ENCODE measurements around the gene ITGB3.

Gene ITGB3

GRCh38 chr17:47212458-47212857, 41.2 kb upstream of the ITGB3 start:
- TF ChIP-seq ZBTB7A (IDR thresholded peaks at IDR 0.05; ENCODE audit: low read depth) (no peak), RAD21 (IDR thresholded peaks at IDR 0.05; ENCODE audit: low read depth) (no peak), EGR1 (IDR thresholded peaks at IDR 0.05) (no peak), TEAD4 (IDR thresholded peaks at IDR 0.05) (no peak), NFIC (IDR thresholded peaks at IDR 0.05) (no peak), CEBPB (IDR thresholded peaks at IDR 0.05) (no peak), FOXM1 (IDR thresholded peaks at IDR 0.05; ENCODE audit: borderline replicate concordance, low read depth) (no peak), EP300 (IDR thresholded peaks at IDR 0.05; ENCODE audit: borderline replicate concordance) (no peak), TCF12 (IDR thresholded peaks at IDR 0.05; ENCODE audit: low read depth) (no peak), CREB1 (IDR thresholded peaks at IDR 0.05; ENCODE audit: low read depth) (no peak), YY1 (IDR thresholded peaks at IDR 0.05; ENCODE audit: low read depth) (no peak)
- TF ChIP-seq, protein P1, sequence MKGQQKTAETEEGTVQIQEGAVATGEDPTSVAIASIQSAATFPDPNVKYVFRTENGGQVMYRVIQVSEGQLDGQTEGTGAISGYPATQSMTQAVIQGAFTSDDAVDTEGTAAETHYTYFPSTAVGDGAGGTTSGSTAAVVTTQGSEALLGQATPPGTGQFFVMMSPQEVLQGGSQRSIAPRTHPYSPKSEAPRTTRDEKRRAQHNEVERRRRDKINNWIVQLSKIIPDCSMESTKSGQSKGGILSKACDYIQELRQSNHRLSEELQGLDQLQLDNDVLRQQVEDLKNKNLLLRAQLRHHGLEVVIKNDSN (IDR thresholded peaks at IDR 0.05): no peak
- TF ChIP-seq, protein P2, sequence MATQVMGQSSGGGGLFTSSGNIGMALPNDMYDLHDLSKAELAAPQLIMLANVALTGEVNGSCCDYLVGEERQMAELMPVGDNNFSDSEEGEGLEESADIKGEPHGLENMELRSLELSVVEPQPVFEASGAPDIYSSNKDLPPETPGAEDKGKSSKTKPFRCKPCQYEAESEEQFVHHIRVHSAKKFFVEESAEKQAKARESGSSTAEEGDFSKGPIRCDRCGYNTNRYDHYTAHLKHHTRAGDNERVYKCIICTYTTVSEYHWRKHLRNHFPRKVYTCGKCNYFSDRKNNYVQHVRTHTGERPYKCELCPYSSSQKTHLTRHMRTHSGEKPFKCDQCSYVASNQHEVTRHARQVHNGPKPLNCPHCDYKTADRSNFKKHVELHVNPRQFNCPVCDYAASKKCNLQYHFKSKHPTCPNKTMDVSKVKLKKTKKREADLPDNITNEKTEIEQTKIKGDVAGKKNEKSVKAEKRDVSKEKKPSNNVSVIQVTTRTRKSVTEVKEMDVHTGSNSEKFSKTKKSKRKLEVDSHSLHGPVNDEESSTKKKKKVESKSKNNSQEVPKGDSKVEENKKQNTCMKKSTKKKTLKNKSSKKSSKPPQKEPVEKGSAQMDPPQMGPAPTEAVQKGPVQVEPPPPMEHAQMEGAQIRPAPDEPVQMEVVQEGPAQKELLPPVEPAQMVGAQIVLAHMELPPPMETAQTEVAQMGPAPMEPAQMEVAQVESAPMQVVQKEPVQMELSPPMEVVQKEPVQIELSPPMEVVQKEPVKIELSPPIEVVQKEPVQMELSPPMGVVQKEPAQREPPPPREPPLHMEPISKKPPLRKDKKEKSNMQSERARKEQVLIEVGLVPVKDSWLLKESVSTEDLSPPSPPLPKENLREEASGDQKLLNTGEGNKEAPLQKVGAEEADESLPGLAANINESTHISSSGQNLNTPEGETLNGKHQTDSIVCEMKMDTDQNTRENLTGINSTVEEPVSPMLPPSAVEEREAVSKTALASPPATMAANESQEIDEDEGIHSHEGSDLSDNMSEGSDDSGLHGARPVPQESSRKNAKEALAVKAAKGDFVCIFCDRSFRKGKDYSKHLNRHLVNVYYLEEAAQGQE (IDR thresholded peaks at IDR 0.05; ENCODE audit: low read depth): no peak

- TF ChIP-seq MAX (IDR thresholded peaks at IDR 0.05): no peak
- TF ChIP-seq ZBTB7A (IDR thresholded peaks at IDR 0.05; ENCODE audit: low read depth): no peak
- TF ChIP-seq TAF1 (IDR thresholded peaks at IDR 0.05; ENCODE audit: low read depth): no peak
- no peak for TF ChIP-seq RAD21 (IDR thresholded peaks at IDR 0.05; ENCODE audit: low read depth)
- TF ChIP-seq, protein P1 (IDR thresholded peaks at IDR 0.05): no peak
- no peak for TF ChIP-seq CEBPB (IDR thresholded peaks at IDR 0.05)
- no peak for TF ChIP-seq EP300 (IDR thresholded peaks at IDR 0.05; ENCODE audit: borderline replicate concordance)
- TF ChIP-seq NFIC (IDR thresholded peaks at IDR 0.05): no peak
- no peak for TF ChIP-seq EGR1 (IDR thresholded peaks at IDR 0.05)
- no peak for TF ChIP-seq TEAD4 (IDR thresholded peaks at IDR 0.05)
- TF ChIP-seq CREB1 (IDR thresholded peaks at IDR 0.05; ENCODE audit: low read depth): no peak
- TF ChIP-seq YY1 (IDR thresholded peaks at IDR 0.05; ENCODE audit: low read depth): no peak
- TF ChIP-seq, protein P2 (IDR thresholded peaks at IDR 0.05; ENCODE audit: low read depth): no peak
- no peak for TF ChIP-seq FOXM1 (IDR thresholded peaks at IDR 0.05; ENCODE audit: borderline replicate concordance, low read depth)
- no peak for TF ChIP-seq TCF12 (IDR thresholded peaks at IDR 0.05; ENCODE audit: low read depth)
Observed at GRCh38 chr17:47213540-47213939, 40.1 kb upstream of the ITGB3 start.

DNA sequence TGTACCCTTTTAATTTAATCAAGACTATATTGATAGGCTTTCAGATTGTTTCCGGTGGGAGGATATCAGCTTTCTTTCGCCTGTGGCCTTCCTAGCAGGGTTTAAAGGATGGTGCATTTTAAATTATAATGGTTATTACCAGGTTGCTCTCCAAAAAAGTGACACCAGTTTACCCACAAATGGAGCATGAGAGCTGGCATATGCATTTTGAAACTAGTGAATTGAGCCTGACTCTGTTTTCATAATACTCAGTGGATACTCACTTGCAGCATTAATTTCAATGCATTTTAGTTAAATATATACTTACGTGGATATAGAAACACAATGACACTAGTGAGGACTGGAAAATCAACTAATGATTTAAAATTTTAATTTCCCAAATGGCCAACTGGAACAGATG, 38.7 kb upstream of the ITGB3 start:
- TF ChIP-seq EGR1 (IDR thresholded peaks at IDR 0.05) (no peak), FOXM1 (IDR thresholded peaks at IDR 0.05; ENCODE audit: borderline replicate concordance, low read depth) (no peak), MAX (IDR thresholded peaks at IDR 0.05) (no peak), TAF1 (IDR thresholded peaks at IDR 0.05; ENCODE audit: low read depth) (no peak), TEAD4 (IDR thresholded peaks at IDR 0.05) (no peak), CREB1 (IDR thresholded peaks at IDR 0.05; ENCODE audit: low read depth) (no peak), ZBTB7A (IDR thresholded peaks at IDR 0.05; ENCODE audit: low read depth) (no peak), RAD21 (IDR thresholded peaks at IDR 0.05; ENCODE audit: low read depth) (no peak), NFIC (IDR thresholded peaks at IDR 0.05) (no peak), CEBPB (IDR thresholded peaks at IDR 0.05) (no peak), YY1 (IDR thresholded peaks at IDR 0.05; ENCODE audit: low read depth) (no peak), EP300 (IDR thresholded peaks at IDR 0.05; ENCODE audit: borderline replicate concordance) (no peak), TCF12 (IDR thresholded peaks at IDR 0.05; ENCODE audit: low read depth) (no peak)
- TF ChIP-seq, protein P2 (IDR thresholded peaks at IDR 0.05; ENCODE audit: low read depth): no peak
- TF ChIP-seq, protein P1 (IDR thresholded peaks at IDR 0.05): no peak
